K562 (cell line): ENCODE results near the gene C1orf122. TPM values are rescaled to one million over a fixed set of nuclear protein-coding genes. Genes with fewer than 3 reads are reported as not detected.

Experiments used
- ARHGAP35 ChIP-seq: fragments of 450-650 bp; IDR thresholded peaks from 2 replicates; pipeline ENCODE4 v1.6.1; 2018; ENCODE audit not compliant: partially characterized antibody
- ETV5 ChIP-seq: sonication (generic); formaldehyde crosslinking; IDR thresholded peaks from 2 replicates; pipeline ENCODE4 v1.4.0; 2020; ENCODE audit warnings: low read depth, mild to moderate bottlenecking, missing genetic modification reagents
- FOXA1 ChIP-seq: fragments of 450-650 bp; IDR thresholded peaks from 2 replicates; pipeline ENCODE4 v1.6.1; 2016; ENCODE audit warnings: mild to moderate bottlenecking, borderline replicate concordance
- GTF2B ChIP-seq: IDR thresholded peaks from 2 replicates; pipeline ENCODE4 v1.6.1; 2011; ENCODE audit not compliant: insufficient read length; ENCODE audit errors: extremely low read depth
- HLTF ChIP-seq: fragments of 450-650 bp; IDR thresholded peaks from 2 replicates; pipeline ENCODE4 v1.6.1; 2016
- HMG20B ChIP-seq: fragments of 250-450 bp; sonication (Bioruptor Pico); IDR thresholded peaks from 2 replicates; pipeline ENCODE4 v1.5.0; 2021; ENCODE audit warnings: mild to moderate bottlenecking
- IRF2 ChIP-seq: sonication (generic); formaldehyde crosslinking; IDR thresholded peaks from 2 replicates; pipeline ENCODE4 v1.8.1; 2022; ENCODE audit warnings: mild to moderate bottlenecking, missing genetic modification reagents
- JUND ChIP-seq, 2 experiments: IDR thresholded peaks; 2 replicates in 1 of 2; 3 replicates in 1 of 2; pipeline ENCODE4 v1.6.1; 2011; ENCODE audit warnings: borderline replicate concordance in 2 of 2, low read depth in 2 of 2, low read length in 2 of 2, improper control_type of control experiment in 1 of 2, missing biosample characterization in 1 of 2, missing genetic modification characterization in 1 of 2, missing genetic modification reagents in 1 of 2
- KDM4B ChIP-seq, 2 experiments: fragments of 450-650 bp in 1 of 2; sonication (generic) in 1 of 2; IDR thresholded peaks; 2 replicates each; pipeline ENCODE4 v1.6.1; 2016 to 2017; ENCODE audit warnings: borderline replicate concordance in 2 of 2, antibody characterized with exemption in 1 of 2, low read depth in 1 of 2, mild to moderate bottlenecking in 1 of 2
- MAX ChIP-seq: sonication (generic); formaldehyde crosslinking; IDR thresholded peaks from 2 replicates; pipeline ENCODE4 v1.9.0; 2022; ENCODE audit warnings: mild to moderate bottlenecking, missing genetic modification reagents
- MCM3 ChIP-seq: fragments of 450-650 bp; IDR thresholded peaks from 2 replicates; pipeline ENCODE4 v1.6.1; 2016
- NEUROD1 ChIP-seq: fragments of 150-350 bp; IDR thresholded peaks from 2 replicates; pipeline ENCODE4 v1.6.1; 2014; ENCODE audit warnings: borderline replicate concordance, low read length, low read depth; ENCODE audit not compliant: partially characterized antibody
- TEAD4 ChIP-seq, 2 experiments: sonication (generic) in 1 of 2; formaldehyde crosslinking in 1 of 2; IDR thresholded peaks; 2 replicates each; pipeline versions ENCODE4 v1.6.1 to v1.8.0; 2012 to 2022; ENCODE audit warnings: borderline replicate concordance in 1 of 2, inconsistent platforms in 1 of 2, low read length in 1 of 2, mild to moderate bottlenecking in 1 of 2, missing genetic modification reagents in 1 of 2
- ZNF408 ChIP-seq: fragments of 250-450 bp; sonication (Bioruptor Pico); IDR thresholded peaks from 2 replicates; pipeline ENCODE4 v1.4.0; 2020; ENCODE audit warnings: low read depth, mild to moderate bottlenecking, moderate library complexity
- ZNF57 ChIP-seq: fragments of 450-650 bp; formaldehyde crosslinking; IDR thresholded peaks from 2 replicates; pipeline ENCODE4 v1.4.0; 2020; ENCODE audit warnings: mild to moderate bottlenecking, moderate library complexity
- polyA plus RNA-seq, 8 experiments: library from polyadenylated mRNA; depleted of rRNA in 4 of 8; stranded (reverse) in 5 of 8; unstranded in 3 of 8; fragments of >200 nt; fragmentation: Nextera tagmentation in 2 of 8; fragmentation: Illumina TruSeq in 1 of 8; extraction: Ambion mirVana in 2 of 8; extraction: Trizol in 1 of 8; gene quantifications; 2 replicates each; pipeline versions ENCODE4 v1.2.1 to v1.2.3, GENCODE V29; 2011 to 2014; ENCODE audit warnings: inconsistent platforms in 1 of 8, missing spikeins in 1 of 8
- total RNA-seq, 7 experiments: library from RNA; depleted of rRNA in 6 of 7; stranded (reverse); fragments of >200 nt in 6 of 7; fragmentation: Illumina TruSeq in 2 of 7; extraction: Trizol in 2 of 7; gene quantifications; 2 replicates each; pipeline versions ENCODE4 v1.2.1 to v1.2.3, GENCODE V29; 2011 to 2021; ENCODE audit warnings: low replicate concordance in 1 of 7
- TF ChIP-seq, protein P1 (sequence below): sonication (generic); formaldehyde crosslinking; IDR thresholded peaks from 2 replicates; pipeline ENCODE4 v1.8.1; 2023; ENCODE audit warnings: mild to moderate bottlenecking, missing genetic modification reagents, moderate library complexity
- TF ChIP-seq, protein P2 (sequence below): fragments of 250-450 bp; sonication (Bioruptor Pico); IDR thresholded peaks from 2 replicates; pipeline ENCODE4 v1.5.0; 2020; ENCODE audit warnings: mild to moderate bottlenecking
- TF ChIP-seq, protein P3 (sequence below): IDR thresholded peaks from 3 replicates; pipeline ENCODE4 v1.6.1; 2011; ENCODE audit warnings: borderline replicate concordance, mild to moderate bottlenecking, moderate library complexity; ENCODE audit not compliant: insufficient read length; ENCODE audit errors: extremely low read depth

Gene C1orf122
- total and polyA plus RNA-seq, 9 of the 15 experiments (the other 6 are each of a cell fraction or from before 2014, with no cell fraction given): 3.6 to 70.9 (median 17.3) TPM

DNA sequence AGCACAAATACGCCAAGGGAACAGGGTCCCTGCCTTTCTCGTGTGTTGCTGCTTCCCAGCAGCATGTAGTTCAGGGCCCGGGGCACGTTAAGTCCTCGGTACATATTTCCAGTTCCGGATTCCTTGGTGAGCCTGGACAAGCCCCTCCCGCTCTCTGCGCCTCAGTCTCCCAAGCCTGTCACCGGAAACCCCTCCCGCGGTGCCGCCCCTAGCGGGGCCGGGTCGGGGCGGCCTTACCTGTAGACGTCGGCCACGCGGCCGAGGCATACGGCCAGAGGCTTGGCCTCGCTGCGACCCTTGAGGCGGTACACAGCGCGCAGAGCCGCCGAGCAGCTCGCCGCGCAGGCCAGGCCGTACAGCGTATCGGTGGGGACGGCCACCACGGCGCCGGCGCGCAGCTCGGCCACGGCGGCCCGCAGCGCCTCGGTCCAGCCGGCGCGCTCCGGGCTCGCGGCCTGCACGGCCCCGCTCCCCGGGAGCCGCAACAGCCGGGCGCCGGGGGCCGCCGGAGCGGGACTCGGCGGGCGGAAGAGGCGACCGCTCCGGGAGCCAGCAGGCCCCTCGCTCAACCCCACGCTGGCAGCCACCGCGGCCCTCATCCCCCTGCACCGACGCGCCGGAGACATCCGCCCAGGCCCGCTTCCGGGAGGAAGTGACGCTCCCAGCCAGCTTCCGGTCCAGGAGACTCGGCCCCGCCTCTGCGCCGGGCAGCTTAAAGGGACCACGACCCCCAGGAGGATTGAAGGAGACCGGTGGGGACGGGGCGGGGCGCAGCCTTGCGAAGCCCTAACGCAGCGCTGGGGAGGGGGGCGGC is at the start of gene C1orf122, which contains the start of gene YRDC (continued):
- TF ChIP-seq, protein P1, sequence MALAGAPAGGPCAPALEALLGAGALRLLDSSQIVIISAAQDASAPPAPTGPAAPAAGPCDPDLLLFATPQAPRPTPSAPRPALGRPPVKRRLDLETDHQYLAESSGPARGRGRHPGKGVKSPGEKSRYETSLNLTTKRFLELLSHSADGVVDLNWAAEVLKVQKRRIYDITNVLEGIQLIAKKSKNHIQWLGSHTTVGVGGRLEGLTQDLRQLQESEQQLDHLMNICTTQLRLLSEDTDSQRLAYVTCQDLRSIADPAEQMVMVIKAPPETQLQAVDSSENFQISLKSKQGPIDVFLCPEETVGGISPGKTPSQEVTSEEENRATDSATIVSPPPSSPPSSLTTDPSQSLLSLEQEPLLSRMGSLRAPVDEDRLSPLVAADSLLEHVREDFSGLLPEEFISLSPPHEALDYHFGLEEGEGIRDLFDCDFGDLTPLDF (CRISPR knock-in tag): no peak; the same call in 1 of the 2 replicates
- TF ChIP-seq ZNF408: no peak
- TF ChIP-seq FOXA1: no peak
- TF ChIP-seq MCM3: no peak
- TF ChIP-seq NEUROD1: peak; percentile 75
- TF ChIP-seq ZNF57: no peak
- peak in 1 of 2 experiments; percentile 87; a peak in 1 of 4 replicates for TF ChIP-seq KDM4B (IDR thresholded peaks at IDR 0.05; ENCODE audit: borderline replicate concordance in 2 of 2, low read depth in 1 of 2)
- TF ChIP-seq JUND (IDR thresholded peaks at IDR 0.05; ENCODE audit: borderline replicate concordance, low read depth, low read length): peak; percentile 57
- TF ChIP-seq JUND (tag; IDR thresholded peaks at IDR 0.05; ENCODE audit: borderline replicate concordance, low read depth, low read length): no peak
- TF ChIP-seq HMG20B: no peak
- TF ChIP-seq ARHGAP35: no peak
- TF ChIP-seq IRF2 (CRISPR knock-in tag): peak; percentile 58; the same call in 1 of the 2 replicates
- no peak for TF ChIP-seq GTF2B
- TF ChIP-seq HLTF: no peak
- no peak for TF ChIP-seq TEAD4 (IDR thresholded peaks at IDR 0.05; ENCODE audit: low read length)
- no peak for TF ChIP-seq TEAD4 (CRISPR knock-in tag; IDR thresholded peaks at IDR 0.05; ENCODE audit: borderline replicate concordance)
- 0 out of 2 replicates have a peak, but pooled peaks have one; percentile 16 for TF ChIP-seq ETV5 (CRISPR knock-in tag)
- TF ChIP-seq, protein P2, sequence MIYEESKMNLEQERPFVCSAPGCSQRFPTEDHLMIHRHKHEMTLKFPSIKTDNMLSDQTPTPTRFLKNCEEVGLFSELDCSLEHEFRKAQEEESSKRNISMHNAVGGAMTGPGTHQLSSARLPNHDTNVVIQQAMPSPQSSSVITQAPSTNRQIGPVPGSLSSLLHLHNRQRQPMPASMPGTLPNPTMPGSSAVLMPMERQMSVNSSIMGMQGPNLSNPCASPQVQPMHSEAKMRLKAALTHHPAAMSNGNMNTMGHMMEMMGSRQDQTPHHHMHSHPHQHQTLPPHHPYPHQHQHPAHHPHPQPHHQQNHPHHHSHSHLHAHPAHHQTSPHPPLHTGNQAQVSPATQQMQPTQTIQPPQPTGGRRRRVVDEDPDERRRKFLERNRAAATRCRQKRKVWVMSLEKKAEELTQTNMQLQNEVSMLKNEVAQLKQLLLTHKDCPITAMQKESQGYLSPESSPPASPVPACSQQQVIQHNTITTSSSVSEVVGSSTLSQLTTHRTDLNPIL (CRISPR knock-in tag): no peak
- TF ChIP-seq, protein P3, sequence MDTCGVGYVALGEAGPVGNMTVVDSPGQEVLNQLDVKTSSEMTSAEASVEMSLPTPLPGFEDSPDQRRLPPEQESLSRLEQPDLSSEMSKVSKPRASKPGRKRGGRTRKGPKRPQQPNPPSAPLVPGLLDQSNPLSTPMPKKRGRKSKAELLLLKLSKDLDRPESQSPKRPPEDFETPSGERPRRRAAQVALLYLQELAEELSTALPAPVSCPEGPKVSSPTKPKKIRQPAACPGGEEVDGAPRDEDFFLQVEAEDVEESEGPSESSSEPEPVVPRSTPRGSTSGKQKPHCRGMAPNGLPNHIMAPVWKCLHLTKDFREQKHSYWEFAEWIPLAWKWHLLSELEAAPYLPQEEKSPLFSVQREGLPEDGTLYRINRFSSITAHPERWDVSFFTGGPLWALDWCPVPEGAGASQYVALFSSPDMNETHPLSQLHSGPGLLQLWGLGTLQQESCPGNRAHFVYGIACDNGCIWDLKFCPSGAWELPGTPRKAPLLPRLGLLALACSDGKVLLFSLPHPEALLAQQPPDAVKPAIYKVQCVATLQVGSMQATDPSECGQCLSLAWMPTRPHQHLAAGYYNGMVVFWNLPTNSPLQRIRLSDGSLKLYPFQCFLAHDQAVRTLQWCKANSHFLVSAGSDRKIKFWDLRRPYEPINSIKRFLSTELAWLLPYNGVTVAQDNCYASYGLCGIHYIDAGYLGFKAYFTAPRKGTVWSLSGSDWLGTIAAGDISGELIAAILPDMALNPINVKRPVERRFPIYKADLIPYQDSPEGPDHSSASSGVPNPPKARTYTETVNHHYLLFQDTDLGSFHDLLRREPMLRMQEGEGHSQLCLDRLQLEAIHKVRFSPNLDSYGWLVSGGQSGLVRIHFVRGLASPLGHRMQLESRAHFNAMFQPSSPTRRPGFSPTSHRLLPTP: no peak
- peak; percentile 66 for TF ChIP-seq MAX (CRISPR knock-in tag)
